OCI-LY1 (cell line): ENCODE results near the gene CCDC141.

Experiments
- H2AFZ ChIP-seq: fragments of 200-600 bp; sonication (generic), shearing (Covaris generic); 2 replicates; pipeline ENCODE4 v1.6.0; 2014; ENCODE audit warnings: antibody characterized with exemption, mild to moderate bottlenecking, low read length
- H3F3A ChIP-seq: fragments of 200-600 bp; sonication (generic), shearing (Covaris generic); 2 replicates; pipeline ENCODE4 v1.6.0; 2014; ENCODE audit warnings: mild to moderate bottlenecking, antibody characterized with exemption, low read length, moderate library complexity; ENCODE audit not compliant: insufficient read depth
- H3K27ac ChIP-seq: fragments of 200-600 bp; sonication (generic); 2 replicates; pipeline ENCODE4 v1.5.1; 2014; ENCODE audit warnings: low read length, mixed run types, mild to moderate bottlenecking, low read depth; ENCODE audit not compliant: poor library complexity, severe bottlenecking
- H3K27me3 ChIP-seq: fragments of 200-600 bp; sonication (generic); 2 replicates; pipeline ENCODE4 v1.6.0; 2014; ENCODE audit warnings: antibody characterized with exemption, mild to moderate bottlenecking, low read length, moderate library complexity; ENCODE audit not compliant: insufficient read depth
- H3K36me3 ChIP-seq: fragments of 200-600 bp; sonication (generic); 2 replicates; pipeline ENCODE4 v1.6.1; 2014; ENCODE audit warnings: mild to moderate bottlenecking, antibody characterized with exemption, low read length, moderate library complexity, mixed read lengths; ENCODE audit not compliant: insufficient read depth
- H3K4me1 ChIP-seq: fragments of 200-600 bp; sonication (generic); 2 replicates; pipeline ENCODE4 v1.5.1; 2014; ENCODE audit warnings: mild to moderate bottlenecking, low read length, moderate library complexity; ENCODE audit not compliant: insufficient read depth, severe bottlenecking
- H3K4me2 ChIP-seq: fragments of 200-600 bp; sonication (generic), shearing (Covaris generic); 2 replicates; pipeline ENCODE4 v1.6.1; 2014; ENCODE audit warnings: low read length
- H3K4me3 ChIP-seq: fragments of 200-600 bp; sonication (generic); 2 replicates; pipeline ENCODE4 v1.5.1; 2014; ENCODE audit warnings: low read length, low read depth, mild to moderate bottlenecking, mixed read lengths; ENCODE audit not compliant: poor library complexity, severe bottlenecking
- H3K79me2 ChIP-seq: fragments of 200-600 bp; shearing (Covaris generic); 2 replicates; pipeline ENCODE4 v1.6.1; 2016; ENCODE audit warnings: mixed run types, low read length, mixed read lengths; ENCODE audit not compliant: insufficient read depth
- H3K9ac ChIP-seq: fragments of 200-600 bp; sonication (generic), shearing (Covaris generic); 2 replicates; pipeline ENCODE4 v1.6.1; 2014; ENCODE audit warnings: mild to moderate bottlenecking, low read length, mixed read lengths
- H3K9me2 ChIP-seq: fragments of 200-600 bp; sonication (generic), shearing (Covaris generic); 2 replicates; pipeline ENCODE4 v1.6.1; 2014; ENCODE audit warnings: low read depth, mild to moderate bottlenecking, low read length, mixed read lengths
- H3K9me3 ChIP-seq: fragments of 200-600 bp; shearing (Covaris generic); 2 replicates; pipeline ENCODE4 v1.6.1; 2014; ENCODE audit warnings: low read length, mixed read lengths
- H4K20me1 ChIP-seq: fragments of 200-600 bp; sonication (generic), shearing (Covaris generic); 2 replicates; pipeline ENCODE4 v1.6.0; 2016; ENCODE audit warnings: mild to moderate bottlenecking, low read length; ENCODE audit not compliant: insufficient read depth
- EZH2 ChIP-seq: fragments of 200-600 bp; sonication (generic), shearing (Covaris generic); IDR thresholded peaks from 2 replicates; pipeline ENCODE4 v1.8.0; 2017; ENCODE audit warnings: borderline replicate concordance, mixed run types, mild to moderate bottlenecking, antibody characterized with exemption, low read length, moderate library complexity, mixed read lengths
- TF ChIP-seq, protein P1 (sequence below): fragments of 200-600 bp; sonication (generic), shearing (Covaris generic); IDR thresholded peaks from 2 replicates; pipeline ENCODE4 v1.5.1; 2017; ENCODE audit warnings: mild to moderate bottlenecking, antibody characterized with exemption, low read length, moderate library complexity, mixed read lengths

CCDC141 gene

GRCh38 chr2:178947006-178947405 is 102.9 kb downstream of the CCDC141 start:
- Histone ChIP-seq H4K20me1 (no peaks in the 10 kb centered on the region), H2AFZ (no peak overlapping the region), H3K9ac (no peak overlapping the region), H3K9me2 (no peaks in the 10 kb centered on the region), H3K27ac (no peak overlapping the region), H3K79me2 (no peaks in the 10 kb centered on the region), H3K4me2 (no peak overlapping the region), H3K36me3 (no peaks in the 10 kb centered on the region), H3K4me3 (no peak overlapping the region), H3K9me3 (no peaks in the 10 kb centered on the region), H3K4me1 (no peaks in the 10 kb centered on the region), H3F3A (no peaks in the 10 kb centered on the region), H3K27me3 (no peaks in the 10 kb centered on the region)
- no peak for TF ChIP-seq EZH2
- TF ChIP-seq, protein P1, sequence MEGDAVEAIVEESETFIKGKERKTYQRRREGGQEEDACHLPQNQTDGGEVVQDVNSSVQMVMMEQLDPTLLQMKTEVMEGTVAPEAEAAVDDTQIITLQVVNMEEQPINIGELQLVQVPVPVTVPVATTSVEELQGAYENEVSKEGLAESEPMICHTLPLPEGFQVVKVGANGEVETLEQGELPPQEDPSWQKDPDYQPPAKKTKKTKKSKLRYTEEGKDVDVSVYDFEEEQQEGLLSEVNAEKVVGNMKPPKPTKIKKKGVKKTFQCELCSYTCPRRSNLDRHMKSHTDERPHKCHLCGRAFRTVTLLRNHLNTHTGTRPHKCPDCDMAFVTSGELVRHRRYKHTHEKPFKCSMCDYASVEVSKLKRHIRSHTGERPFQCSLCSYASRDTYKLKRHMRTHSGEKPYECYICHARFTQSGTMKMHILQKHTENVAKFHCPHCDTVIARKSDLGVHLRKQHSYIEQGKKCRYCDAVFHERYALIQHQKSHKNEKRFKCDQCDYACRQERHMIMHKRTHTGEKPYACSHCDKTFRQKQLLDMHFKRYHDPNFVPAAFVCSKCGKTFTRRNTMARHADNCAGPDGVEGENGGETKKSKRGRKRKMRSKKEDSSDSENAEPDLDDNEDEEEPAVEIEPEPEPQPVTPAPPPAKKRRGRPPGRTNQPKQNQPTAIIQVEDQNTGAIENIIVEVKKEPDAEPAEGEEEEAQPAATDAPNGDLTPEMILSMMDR = no peak

DNA sequence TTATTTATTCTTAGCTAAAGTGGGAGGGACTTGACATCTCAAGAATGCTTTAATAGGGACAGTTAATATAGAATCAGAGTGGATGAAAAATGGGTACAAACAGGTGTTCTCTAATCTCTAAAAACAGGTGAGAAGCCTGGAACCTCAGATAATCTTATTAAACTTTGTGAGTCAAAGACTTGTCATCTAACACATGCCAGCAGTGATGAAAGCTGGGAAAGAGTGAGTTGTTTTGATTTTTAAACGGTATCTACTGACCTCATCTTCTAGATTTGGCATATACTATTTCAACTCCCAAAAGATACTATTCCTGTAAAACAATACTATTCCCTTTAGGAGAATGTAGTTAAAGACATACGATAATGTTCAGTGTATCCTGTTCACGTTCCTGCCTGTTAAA is 103.4 kb downstream of the CCDC141 start:
- Histone ChIP-seq H3K9me3 (no peaks in the 10 kb centered on the region), H3K27ac (no peak overlapping the region), H3K27me3 (no peaks in the 10 kb centered on the region)

GRCh38 chr2:178943745-178944144 is 106.2 kb downstream of the CCDC141 start:
- Histone ChIP-seq H3K9me3 (no peaks in the 10 kb centered on the region), H3K36me3 (no peaks in the 10 kb centered on the region), H3K27ac (no peak overlapping the region), H4K20me1 (no peaks in the 10 kb centered on the region), H3K27me3 (no peaks in the 10 kb centered on the region), H3K4me1 (no peaks in the 10 kb centered on the region), H3F3A (no peaks in the 10 kb centered on the region), H3K9me2 (no peaks in the 10 kb centered on the region), H3K9ac (no peak overlapping the region), H2AFZ (no peak overlapping the region), H3K4me3 (no peak overlapping the region), H3K79me2 (no peaks in the 10 kb centered on the region), H3K4me2 (no peak overlapping the region)
- no peak for TF ChIP-seq EZH2
- TF ChIP-seq, protein P1 = no peak

More for the DNA sequence above, 103.4 kb downstream of the CCDC141 start:
- H3K9ac ChIP-seq = no peak overlapping the region
- H3K9me2 ChIP-seq = no peaks in the 10 kb centered on the region
- no peaks in the 10 kb centered on the region for H3K79me2 ChIP-seq
- no peaks in the 10 kb centered on the region for H4K20me1 ChIP-seq
- H2AFZ ChIP-seq = no peak overlapping the region
- H3K4me2 ChIP-seq = no peak overlapping the region
- H3K4me1 ChIP-seq = no peaks in the 10 kb centered on the region
- H3F3A ChIP-seq = no peaks in the 10 kb centered on the region
- TF ChIP-seq EZH2 = no peak
- TF ChIP-seq, protein P1 = no peak
- no peak overlapping the region for H3K4me3 ChIP-seq
- H3K36me3 ChIP-seq = no peaks in the 10 kb centered on the region
